Stromal cell of bone marrow (primary cell): ENCODE results near the gene EPHA3.
A peak's percentile ranks its signal among the peaks of the same experiment; 100 is the strongest.

Experiments used
- DNase-seq: peaks from one replicate; pipeline ENCODE4 v3.0.0-alpha.2; 2012; ENCODE audit warnings: low read depth

The EPHA3 gene

DNA sequence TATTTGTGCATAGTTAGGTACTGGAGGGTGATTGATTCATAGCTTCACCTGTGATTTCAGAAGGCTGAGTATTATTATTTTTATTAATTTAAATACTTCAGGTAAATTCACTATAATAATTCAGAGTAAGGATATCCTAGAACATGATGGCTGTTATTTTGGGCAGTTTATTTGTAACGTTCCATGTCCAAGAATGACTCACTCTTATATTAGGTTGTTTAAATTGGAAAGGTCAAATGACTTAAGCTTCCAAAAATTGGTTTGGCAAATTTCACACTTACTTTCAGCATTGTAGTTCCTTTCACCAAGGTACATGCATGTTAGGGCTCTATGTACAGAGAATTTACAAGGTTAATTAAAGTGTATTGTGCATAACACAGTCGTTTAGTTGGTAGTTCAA lies 120.2 kb downstream of the EPHA3 start:
- DNase-seq: peak; percentile 19

DNA sequence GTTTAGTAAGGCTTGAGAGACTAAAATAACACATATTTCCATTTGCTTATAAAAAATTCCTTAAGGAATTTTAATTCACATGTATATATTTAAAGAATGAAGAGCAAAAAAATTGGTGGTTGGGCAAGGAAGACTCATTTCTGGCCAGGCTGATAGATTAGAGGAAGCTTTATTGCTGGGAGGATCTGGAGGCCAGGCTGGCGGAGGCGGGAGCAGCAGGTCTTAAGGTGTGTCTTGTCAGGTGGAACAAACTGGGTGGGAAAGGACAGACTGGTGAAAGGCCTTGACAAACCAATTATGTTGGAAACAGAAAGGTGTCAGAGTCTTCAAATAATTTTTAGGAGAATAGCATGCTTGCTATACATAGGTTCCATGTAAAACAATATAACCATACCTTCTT lies 124.7 kb downstream of the EPHA3 start:
- no peak for DNase-seq

- no peak for DNase-seq
Measured at GRCh38 chr3:89234620-89235019, 127.2 kb downstream of the EPHA3 start.

DNA sequence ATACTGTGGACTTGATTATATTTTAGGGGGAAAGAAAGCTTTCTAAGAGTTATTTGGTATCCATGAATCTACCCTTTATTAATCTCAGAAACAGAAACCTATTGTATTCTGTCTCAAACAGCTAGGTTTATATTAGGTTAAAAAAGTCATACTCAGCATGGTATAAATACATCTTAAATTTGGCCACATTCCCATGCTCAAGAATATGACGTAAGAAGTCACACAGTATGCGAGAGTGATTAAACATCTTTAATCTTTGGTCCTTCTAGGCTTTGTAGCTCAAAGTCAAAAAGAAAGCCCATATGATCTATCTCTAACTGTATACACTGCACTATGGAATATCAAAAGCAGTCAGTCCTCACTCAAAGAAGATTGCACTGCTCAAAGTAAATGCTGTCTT lies 131.4 kb downstream of the EPHA3 start:
- DNase-seq: no peak

GRCh38 chr3:89239774-89240173 lies 132.4 kb downstream of the EPHA3 start:
- no peak for DNase-seq

DNA sequence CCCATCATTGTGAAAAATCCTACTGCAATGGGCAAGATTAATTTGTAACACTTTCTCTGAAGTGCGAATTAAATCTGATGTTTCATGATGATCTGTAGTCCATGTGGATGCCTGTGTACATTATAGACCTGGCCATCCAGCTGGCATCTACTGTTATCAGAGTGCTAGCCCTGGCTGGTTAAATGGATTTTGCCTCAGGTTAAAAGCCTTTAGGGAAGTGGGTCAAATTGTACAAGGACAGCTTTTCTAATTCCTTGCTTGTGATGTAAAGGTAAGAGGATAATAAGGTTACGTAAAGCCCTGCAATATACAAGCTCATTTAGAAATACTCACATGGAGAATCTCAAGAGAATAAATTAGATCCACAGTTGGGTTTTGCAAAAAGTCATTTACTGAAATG lies 138.2 kb downstream of the EPHA3 start:
- no peak for DNase-seq

DNA sequence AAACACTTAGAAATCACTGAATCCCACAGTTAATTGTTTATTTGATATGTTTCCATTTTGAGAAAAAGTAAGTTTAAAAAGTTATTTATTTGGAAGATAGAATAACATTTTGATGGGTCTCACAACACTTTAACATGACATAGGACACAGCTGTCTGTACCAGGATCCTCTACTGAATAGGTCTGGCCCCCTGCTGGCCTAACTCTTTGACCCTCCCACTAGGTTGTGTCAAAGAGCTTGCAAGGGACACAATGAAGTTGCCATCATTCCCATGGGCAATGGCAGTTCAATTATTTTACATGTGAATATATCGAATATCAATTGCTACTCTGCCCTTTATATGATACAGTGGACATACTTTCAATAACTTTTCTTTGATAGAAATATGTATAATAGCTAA lies 138.9 kb downstream of the EPHA3 start:
- DNase-seq: no peak

GRCh38 chr3:89250742-89251141 lies 143.3 kb downstream of the EPHA3 start:
- no peak for DNase-seq

DNA sequence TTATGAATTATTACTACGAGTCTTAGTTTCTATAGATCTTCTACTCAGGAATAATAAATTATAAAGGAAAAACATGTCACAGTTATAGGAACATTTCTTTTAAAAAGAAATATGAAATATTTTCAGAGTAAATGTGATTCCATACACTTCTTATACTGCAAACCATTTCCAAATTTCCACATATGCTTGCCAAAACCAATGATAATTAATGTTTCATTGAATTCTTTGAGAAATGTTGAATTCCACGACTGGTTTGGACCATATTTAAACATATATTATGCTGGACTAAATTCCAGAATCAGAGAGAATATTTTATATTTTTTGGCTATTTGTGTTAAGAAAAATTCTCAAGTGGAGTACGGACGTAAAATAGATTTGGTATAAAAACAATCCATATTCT lies 144.6 kb downstream of the EPHA3 start:
- no peak for DNase-seq

GRCh38 chr3:89252860-89253259 lies 145.4 kb downstream of the EPHA3 start:
- no peak for DNase-seq

- DNase-seq: no peak
Measured at GRCh38 chr3:89256395-89256794, 149.0 kb downstream of the EPHA3 start.

- DNase-seq: no peak
Measured at GRCh38 chr3:89256882-89257281, 149.5 kb downstream of the EPHA3 start.

GRCh38 chr3:89260721-89261120 lies 153.3 kb downstream of the EPHA3 start:
- no peak for DNase-seq

GRCh38 chr3:89261673-89262072 lies 154.3 kb downstream of the EPHA3 start:
- DNase-seq: no peak

- no peak for DNase-seq
Measured at GRCh38 chr3:89262309-89262929, 155.0 kb downstream of the EPHA3 start.

- DNase-seq: no peak
Measured at GRCh38 chr3:89264037-89264560, 156.7 kb downstream of the EPHA3 start.

GRCh38 chr3:89266074-89266473 lies 158.7 kb downstream of the EPHA3 start:
- DNase-seq: no peak

- DNase-seq: no peak
Measured at GRCh38 chr3:89268059-89268458, 160.6 kb downstream of the EPHA3 start.

DNA sequence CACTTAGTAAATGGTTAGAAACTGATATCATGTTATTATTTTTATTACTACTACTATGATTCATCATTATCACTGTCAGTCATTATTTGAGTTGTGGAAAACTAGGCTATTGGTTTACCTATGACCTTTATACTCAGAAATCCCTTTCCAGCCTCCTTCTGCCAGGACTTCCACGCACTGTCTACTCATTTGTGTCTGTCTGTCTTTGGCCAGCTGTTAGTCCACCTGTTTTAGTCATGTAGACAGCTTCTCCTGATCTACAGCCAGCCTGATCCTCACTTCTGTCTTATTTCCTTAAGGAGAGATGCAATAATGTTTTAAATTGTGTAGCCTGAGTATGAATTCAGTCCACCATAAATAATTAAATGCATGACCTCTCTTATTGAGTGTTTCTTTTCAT lies 162.8 kb downstream of the EPHA3 start:
- DNase-seq: no peak

DNA sequence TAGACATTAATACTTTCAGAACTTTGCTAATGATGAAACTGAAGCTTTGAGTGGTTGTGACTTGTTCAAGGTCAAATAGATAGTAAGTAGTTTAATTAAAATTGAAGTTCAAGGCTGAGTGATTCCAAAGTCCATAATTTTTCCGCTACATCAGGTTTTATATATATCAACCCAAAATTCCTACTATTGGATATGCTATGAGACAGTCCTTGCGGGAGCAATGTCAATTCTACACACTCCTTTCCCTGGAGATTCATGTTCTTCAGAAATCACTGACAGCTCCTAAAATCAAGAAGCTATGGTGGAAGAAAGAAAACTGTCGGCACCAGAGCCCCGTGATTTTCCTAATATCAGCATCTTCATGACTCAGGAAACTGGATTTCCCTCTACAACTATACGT lies 167.6 kb downstream of the EPHA3 start:
- DNase-seq: no peak

DNA sequence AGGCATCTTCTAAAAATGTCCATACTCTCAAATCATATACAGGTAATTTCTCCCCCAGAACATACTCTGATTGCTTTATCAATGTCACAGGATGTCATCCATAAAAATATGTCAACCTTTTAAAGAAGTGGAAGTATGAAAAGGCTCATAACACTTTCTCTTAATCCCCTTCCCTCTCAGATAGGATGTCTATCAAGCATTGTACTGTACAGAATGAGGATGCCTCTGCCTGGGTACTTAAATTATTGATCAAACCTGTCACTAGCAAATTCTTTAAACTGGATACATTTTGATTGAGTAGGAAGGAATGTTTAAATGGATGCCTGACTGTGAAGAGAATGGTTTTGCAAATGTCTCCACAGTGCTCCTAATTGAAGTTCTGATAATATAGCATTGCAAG lies 168.7 kb downstream of the EPHA3 start:
- DNase-seq: no peak

DNA sequence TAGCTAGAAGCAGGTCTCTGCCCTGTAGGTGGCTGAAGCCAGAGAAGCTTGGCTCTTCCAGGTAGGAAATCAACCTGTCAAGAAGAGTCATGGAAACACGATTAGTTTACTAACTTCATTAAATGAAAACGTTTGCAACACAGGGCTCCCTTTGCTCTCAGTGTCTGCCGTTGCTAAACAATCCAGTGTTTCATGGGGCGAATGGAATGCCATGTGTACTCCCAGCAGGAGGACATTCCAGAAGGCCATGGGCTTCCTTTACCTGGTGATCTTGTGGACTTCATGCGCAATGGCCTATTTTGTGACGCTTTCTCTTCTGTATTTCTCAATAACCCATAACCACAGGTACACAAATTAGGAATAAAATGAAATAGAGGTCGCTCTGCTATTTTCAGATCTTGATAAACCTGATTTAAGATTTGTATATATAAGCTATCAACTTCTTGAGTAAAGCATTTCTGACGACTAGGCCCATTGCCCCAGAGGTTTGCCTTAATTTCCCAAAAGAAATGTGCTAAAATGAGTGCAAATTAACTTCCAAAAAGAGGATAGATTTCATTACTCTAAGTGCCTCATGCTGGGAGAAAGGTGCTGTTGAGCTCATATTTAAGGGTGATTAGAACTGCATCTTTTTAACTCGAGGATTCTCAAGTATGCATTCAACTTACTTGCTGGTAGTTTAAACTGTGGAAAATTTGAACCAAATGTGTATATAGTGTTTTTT lies 171.0 kb downstream of the EPHA3 start:
- no peak for DNase-seq

- no peak for DNase-seq
Measured at GRCh38 chr3:89280301-89280700, 172.9 kb downstream of the EPHA3 start.

DNA sequence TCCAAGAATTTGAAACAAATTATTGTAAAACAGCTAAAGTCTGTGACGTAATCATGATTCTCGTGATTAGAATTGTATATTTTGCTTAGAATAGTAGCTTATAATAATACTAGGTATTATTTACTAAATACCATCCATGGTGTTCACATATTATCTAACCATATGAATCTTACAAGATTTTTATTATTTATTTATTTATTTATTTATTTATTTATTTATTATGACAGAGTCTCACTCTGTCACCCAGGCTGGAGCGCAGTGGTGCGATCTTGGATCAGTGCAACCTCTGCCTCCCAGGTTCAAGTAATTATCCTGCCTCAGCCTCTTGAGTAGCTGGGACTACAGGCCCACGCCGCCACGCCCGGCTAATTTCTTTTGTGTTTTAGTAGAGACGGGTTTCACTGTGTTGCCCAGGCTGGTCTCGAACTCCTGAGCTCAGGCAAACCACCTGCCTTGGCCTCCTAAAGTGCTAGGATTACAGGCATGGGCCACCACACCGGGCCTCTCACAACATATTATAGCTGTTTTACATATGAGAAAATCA lies 173.5 kb downstream of the EPHA3 start:
- no peak for DNase-seq
